HepG2 (cell line): Measurements from ENCODE around the gene RSAD1. TPM values are rescaled to one million over a fixed set of nuclear protein-coding genes. Genes with fewer than 3 reads are reported as not detected.

ENCODE experiments used
- AGO2 ChIP-seq: fragments of 200-400 bp; formaldehyde crosslinking; optimal IDR thresholded peaks from 2 replicates; pipeline ENCODE3; 2017; ENCODE audit warnings: mild to moderate bottlenecking, low read depth, low read length, moderate library complexity
- ARHGAP35 ChIP-seq: sonication (generic); formaldehyde crosslinking; IDR thresholded peaks from 2 replicates; pipeline ENCODE4 v1.9.0; 2022; ENCODE audit warnings: mild to moderate bottlenecking, inconsistent platforms, moderate library complexity, missing genetic modification reagents, borderline replicate concordance
- IRF2 ChIP-seq: IDR thresholded peaks from 2 replicates; pipeline ENCODE4 v1.6.1; 2018; ENCODE audit warnings: missing genetic modification reagents, missing compliant biosample characterization
- KAT2B ChIP-seq: fragments of 150-350 bp; IDR thresholded peaks from 2 replicates; pipeline ENCODE4 v1.6.1; 2014; ENCODE audit warnings: low read depth, low read length, borderline replicate concordance
- KDM3A ChIP-seq: IDR thresholded peaks from 2 replicates; pipeline ENCODE4 v1.6.1; 2018; ENCODE audit warnings: low read depth, missing compliant biosample characterization
- KLF6 ChIP-seq: IDR thresholded peaks from 2 replicates; pipeline ENCODE4 v1.8.0; 2016; ENCODE audit warnings: missing biosample characterization, missing genetic modification reagents
- NPAS2 ChIP-seq: sonication (generic); formaldehyde crosslinking; IDR thresholded peaks from 2 replicates; pipeline ENCODE4 v1.8.0; 2022; ENCODE audit warnings: mild to moderate bottlenecking, missing genetic modification reagents, borderline replicate concordance
- NRL ChIP-seq: sonication (generic); formaldehyde crosslinking; IDR thresholded peaks from 2 replicates; pipeline ENCODE4 v1.5.0; 2020; ENCODE audit warnings: missing genetic modification reagents, mild to moderate bottlenecking, moderate library complexity, borderline replicate concordance
- RAD51 ChIP-seq: fragments of 450-650 bp; IDR thresholded peaks from 2 replicates; pipeline ENCODE4 v1.6.1; 2016; ENCODE audit warnings: borderline replicate concordance
- RFX1 ChIP-seq: fragments of 450-650 bp; IDR thresholded peaks from 2 replicates; pipeline ENCODE4 v1.6.1; 2017
- RFX5 ChIP-seq: IDR thresholded peaks from 2 replicates; pipeline ENCODE4 v1.6.1; 2011; ENCODE audit warnings: low read depth, low read length, improper control_type of control experiment
- RFXAP ChIP-seq: sonication (generic); formaldehyde crosslinking; IDR thresholded peaks from 2 replicates; pipeline ENCODE4 v1.4.0; 2020; ENCODE audit warnings: missing genetic modification reagents, borderline replicate concordance
- SNAI1 ChIP-seq: sonication (generic); formaldehyde crosslinking; IDR thresholded peaks from 2 replicates; pipeline ENCODE4 v1.5.0; 2020; ENCODE audit warnings: mild to moderate bottlenecking, missing genetic modification reagents, borderline replicate concordance
- SSRP1 ChIP-seq: IDR thresholded peaks from 2 replicates; pipeline ENCODE4 v1.6.1; 2016; ENCODE audit warnings: control low read depth
- TAF1 ChIP-seq: sonication (generic); formaldehyde crosslinking; IDR thresholded peaks from 2 replicates; pipeline ENCODE4 v1.4.0; 2020; ENCODE audit warnings: missing genetic modification reagents
- ZKSCAN8 ChIP-seq: IDR thresholded peaks from 2 replicates; pipeline ENCODE4 v1.6.1; 2016; ENCODE audit warnings: borderline replicate concordance, missing genetic modification reagents, missing compliant biosample characterization
- ZNF10 ChIP-seq: sonication (generic); formaldehyde crosslinking; IDR thresholded peaks from 2 replicates; pipeline ENCODE4 v1.4.0; 2020; ENCODE audit warnings: mild to moderate bottlenecking, low read depth, missing genetic modification reagents, borderline replicate concordance
- ZNF124 ChIP-seq: sonication (generic); formaldehyde crosslinking; IDR thresholded peaks from 2 replicates; pipeline ENCODE4 v1.4.0; 2020; ENCODE audit warnings: missing genetic modification reagents
- ZNF563 ChIP-seq: sonication (generic); formaldehyde crosslinking; IDR thresholded peaks from 2 replicates; pipeline ENCODE4 v1.8.0; 2022; ENCODE audit warnings: mild to moderate bottlenecking, moderate library complexity, missing genetic modification reagents
- ZNF788 ChIP-seq: sonication (generic); formaldehyde crosslinking; IDR thresholded peaks from 2 replicates; pipeline ENCODE4 v1.5.0; 2020; ENCODE audit warnings: mild to moderate bottlenecking, missing genetic modification reagents, borderline replicate concordance
- ZNF850 ChIP-seq: sonication (generic); formaldehyde crosslinking; conservative IDR thresholded peaks from 2 replicates; pipeline ENCODE4 v1.9.0; 2021; ENCODE audit warnings: mild to moderate bottlenecking, missing genetic modification reagents
- polyA plus RNA-seq, 8 experiments: library from polyadenylated mRNA; depleted of rRNA in 3 of 8; stranded (reverse) in 7 of 8; unstranded in 1 of 8; fragments of >200 nt; fragmentation: Illumina TruSeq in 4 of 8; extraction: Trizol in 4 of 8; gene quantifications; 2 replicates each; pipeline versions ENCODE4 v1.2.1 to v1.2.3, GENCODE V29; 2011 to 2016; ENCODE audit warnings: low read depth in 4 of 8, missing spikeins in 1 of 8, mixed read lengths in 1 of 8; ENCODE audit not compliant: insufficient read depth in 1 of 8
- total RNA-seq, 5 experiments: library from RNA; depleted of rRNA; stranded (reverse); fragments of >200 nt; fragmentation: Illumina TruSeq; extraction: Trizol; gene quantifications; 2 replicates each; pipeline ENCODE4 v1.2.3, GENCODE V29; 2016; ENCODE audit warnings: low read depth in 1 of 5
- TF ChIP-seq, protein P1 (sequence below): sonication (generic); formaldehyde crosslinking; IDR thresholded peaks from 2 replicates; pipeline ENCODE4 v1.4.0; 2020; ENCODE audit warnings: missing genetic modification reagents, borderline replicate concordance
- TF ChIP-seq, protein P2 (sequence below): IDR thresholded peaks from 2 replicates; pipeline ENCODE4 v1.6.1; 2012; ENCODE audit warnings: inconsistent platforms
- TF ChIP-seq, protein P3 (sequence below): sonication (generic); formaldehyde crosslinking; conservative IDR thresholded peaks from 2 replicates; pipeline ENCODE4 v1.5.0; 2020; ENCODE audit warnings: missing genetic modification reagents
- TF ChIP-seq, protein P4 (sequence below): fragments of 450-650 bp; IDR thresholded peaks from 2 replicates; pipeline ENCODE4 v1.6.1; 2017
- TF ChIP-seq, protein P5 (sequence below): sonication (generic); formaldehyde crosslinking; IDR thresholded peaks from 2 replicates; pipeline ENCODE4 v1.5.0; 2020; ENCODE audit warnings: mild to moderate bottlenecking, missing genetic modification reagents

RSAD1 gene
- total and polyA plus RNA-seq, 2 of the 13 experiments (the other 11 are each of a cell fraction or from before 2014, with no cell fraction given) = 22.7 to 27.7 TPM

DNA sequence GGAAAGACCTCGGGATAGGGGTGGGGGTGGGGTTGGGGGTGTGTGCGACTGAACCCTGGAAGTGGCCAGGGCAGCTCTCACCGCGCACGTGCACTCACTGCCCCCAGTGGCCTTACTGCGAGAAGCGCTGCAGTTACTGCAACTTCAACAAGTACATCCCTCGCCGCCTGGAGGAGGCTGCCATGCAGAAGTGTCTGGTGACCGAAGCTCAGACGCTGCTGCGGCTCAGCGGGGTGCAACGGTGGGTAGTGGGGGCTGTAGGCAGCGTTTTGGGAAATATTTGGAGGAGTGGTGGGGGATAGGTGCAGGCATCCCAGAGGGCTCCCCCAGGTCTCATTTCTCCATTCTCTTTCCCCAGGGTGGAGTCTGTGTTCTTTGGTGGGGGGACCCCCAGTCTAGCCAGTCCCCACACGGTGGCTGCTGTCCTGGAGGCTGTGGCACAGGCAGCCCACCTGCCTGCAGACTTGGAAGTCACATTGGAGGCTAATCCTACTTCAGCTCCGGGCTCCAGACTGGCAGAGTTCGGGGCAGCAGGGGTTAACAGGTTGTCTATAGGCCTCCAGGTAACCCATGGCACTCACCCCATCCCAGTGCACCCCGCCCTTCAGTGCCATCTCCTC is 972 bp downstream of the RSAD1 start (continued):
- TF ChIP-seq ZNF563 (CRISPR knock-in tag) (no peak), ZNF850 (no peak), RFX1 (no peak), RAD51 (no peak), KDM3A (CRISPR knock-in tag) (no peak), KLF6 (no peak), NRL (CRISPR knock-in tag) (peak; percentile 66; the same call in 1 of the 2 replicates), AGO2 (no peak), RFX5 (no peak), KAT2B (no peak), ARHGAP35 (CRISPR knock-in tag) (no peak), SSRP1 (CRISPR knock-in tag) (no peak), SNAI1 (no peak), ZKSCAN8 (CRISPR knock-in tag) (0 out of 2 replicates have a peak, but pooled peaks have one; percentile 5), RFXAP (CRISPR knock-in tag) (no peak), NPAS2 (CRISPR knock-in tag) (no peak), IRF2 (CRISPR knock-in tag) (no peak), ZNF10 (CRISPR knock-in tag) (no peak), ZNF124 (CRISPR knock-in tag) (no peak), ZNF788 (CRISPR knock-in tag) (peak; percentile 55; the same call in 1 of the 2 replicates), TAF1 (0 out of 2 replicates have a peak, but pooled peaks have one; percentile 9)
- TF ChIP-seq, protein P1, sequence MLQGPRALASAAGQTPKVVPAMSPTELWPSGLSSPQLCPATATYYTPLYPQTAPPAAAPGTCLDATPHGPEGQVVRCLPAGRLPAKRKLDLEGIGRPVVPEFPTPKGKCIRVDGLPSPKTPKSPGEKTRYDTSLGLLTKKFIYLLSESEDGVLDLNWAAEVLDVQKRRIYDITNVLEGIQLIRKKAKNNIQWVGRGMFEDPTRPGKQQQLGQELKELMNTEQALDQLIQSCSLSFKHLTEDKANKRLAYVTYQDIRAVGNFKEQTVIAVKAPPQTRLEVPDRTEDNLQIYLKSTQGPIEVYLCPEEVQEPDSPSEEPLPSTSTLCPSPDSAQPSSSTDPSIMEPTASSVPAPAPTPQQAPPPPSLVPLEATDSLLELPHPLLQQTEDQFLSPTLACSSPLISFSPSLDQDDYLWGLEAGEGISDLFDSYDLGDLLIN = no peak
- TF ChIP-seq, protein P2, sequence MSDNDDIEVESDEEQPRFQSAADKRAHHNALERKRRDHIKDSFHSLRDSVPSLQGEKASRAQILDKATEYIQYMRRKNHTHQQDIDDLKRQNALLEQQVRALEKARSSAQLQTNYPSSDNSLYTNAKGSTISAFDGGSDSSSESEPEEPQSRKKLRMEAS = peak; percentile 91
- TF ChIP-seq, protein P3, sequence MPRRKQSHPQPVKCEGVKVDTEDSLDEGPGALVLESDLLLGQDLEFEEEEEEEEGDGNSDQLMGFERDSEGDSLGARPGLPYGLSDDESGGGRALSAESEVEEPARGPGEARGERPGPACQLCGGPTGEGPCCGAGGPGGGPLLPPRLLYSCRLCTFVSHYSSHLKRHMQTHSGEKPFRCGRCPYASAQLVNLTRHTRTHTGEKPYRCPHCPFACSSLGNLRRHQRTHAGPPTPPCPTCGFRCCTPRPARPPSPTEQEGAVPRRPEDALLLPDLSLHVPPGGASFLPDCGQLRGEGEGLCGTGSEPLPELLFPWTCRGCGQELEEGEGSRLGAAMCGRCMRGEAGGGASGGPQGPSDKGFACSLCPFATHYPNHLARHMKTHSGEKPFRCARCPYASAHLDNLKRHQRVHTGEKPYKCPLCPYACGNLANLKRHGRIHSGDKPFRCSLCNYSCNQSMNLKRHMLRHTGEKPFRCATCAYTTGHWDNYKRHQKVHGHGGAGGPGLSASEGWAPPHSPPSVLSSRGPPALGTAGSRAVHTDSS (CRISPR knock-in tag) = no peak
- TF ChIP-seq, protein P4, sequence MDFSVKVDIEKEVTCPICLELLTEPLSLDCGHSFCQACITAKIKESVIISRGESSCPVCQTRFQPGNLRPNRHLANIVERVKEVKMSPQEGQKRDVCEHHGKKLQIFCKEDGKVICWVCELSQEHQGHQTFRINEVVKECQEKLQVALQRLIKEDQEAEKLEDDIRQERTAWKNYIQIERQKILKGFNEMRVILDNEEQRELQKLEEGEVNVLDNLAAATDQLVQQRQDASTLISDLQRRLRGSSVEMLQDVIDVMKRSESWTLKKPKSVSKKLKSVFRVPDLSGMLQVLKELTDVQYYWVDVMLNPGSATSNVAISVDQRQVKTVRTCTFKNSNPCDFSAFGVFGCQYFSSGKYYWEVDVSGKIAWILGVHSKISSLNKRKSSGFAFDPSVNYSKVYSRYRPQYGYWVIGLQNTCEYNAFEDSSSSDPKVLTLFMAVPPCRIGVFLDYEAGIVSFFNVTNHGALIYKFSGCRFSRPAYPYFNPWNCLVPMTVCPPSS = no peak
- TF ChIP-seq, protein P5, sequence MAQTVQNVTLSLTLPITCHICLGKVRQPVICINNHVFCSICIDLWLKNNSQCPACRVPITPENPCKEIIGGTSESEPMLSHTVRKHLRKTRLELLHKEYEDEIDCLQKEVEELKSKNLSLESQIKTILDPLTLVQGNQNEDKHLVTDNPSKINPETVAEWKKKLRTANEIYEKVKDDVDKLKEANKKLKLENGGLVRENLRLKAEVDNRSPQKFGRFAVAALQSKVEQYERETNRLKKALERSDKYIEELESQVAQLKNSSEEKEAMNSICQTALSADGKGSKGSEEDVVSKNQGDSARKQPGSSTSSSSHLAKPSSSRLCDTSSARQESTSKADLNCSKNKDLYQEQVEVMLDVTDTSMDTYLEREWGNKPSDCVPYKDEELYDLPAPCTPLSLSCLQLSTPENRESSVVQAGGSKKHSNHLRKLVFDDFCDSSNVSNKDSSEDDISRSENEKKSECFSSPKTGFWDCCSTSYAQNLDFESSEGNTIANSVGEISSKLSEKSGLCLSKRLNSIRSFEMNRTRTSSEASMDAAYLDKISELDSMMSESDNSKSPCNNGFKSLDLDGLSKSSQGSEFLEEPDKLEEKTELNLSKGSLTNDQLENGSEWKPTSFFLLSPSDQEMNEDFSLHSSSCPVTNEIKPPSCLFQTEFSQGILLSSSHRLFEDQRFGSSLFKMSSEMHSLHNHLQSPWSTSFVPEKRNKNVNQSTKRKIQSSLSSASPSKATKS (CRISPR knock-in tag) = no peak
